ENCODE data around the gene EPHB6.

DNA sequence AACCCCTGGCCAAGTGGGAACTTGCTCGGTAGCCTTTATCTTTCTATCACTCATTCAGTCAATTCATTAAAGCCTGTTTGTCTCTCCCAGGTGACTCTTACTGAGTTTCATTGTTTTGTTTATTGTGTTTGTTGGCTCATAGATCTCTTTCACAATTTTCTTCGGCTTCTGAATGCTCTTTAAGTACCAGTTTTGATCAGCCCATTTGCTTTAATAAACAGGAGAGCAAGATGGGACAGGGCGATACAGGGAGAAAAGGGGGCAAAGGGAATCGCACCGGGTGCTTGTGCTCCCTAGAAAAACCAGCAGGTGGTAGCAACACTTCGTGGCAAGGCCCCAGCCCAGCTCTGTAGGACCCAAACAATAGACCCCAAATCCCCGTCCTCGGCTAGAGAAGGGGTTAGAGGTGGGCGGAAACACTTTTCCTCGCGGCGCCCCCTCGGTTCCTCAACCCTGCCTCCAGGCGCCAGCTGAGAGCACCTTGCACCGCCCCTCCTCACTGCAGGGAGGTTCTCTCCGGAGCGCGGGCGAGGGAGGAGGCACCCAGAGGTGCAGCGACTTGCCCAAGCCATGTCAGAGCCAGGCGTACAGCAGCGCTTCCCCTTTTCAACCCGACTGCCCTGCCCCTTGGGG lies 1.0 kb upstream of the EPHB6 start:
- TF ChIP-seq GABPA (IDR thresholded peaks at IDR 0.05; ENCODE audit: low read depth) (no peak), POLR2AphosphoS5 (IDR thresholded peaks at IDR 0.05; ENCODE audit: low read depth) (no peak), SPI1 (IDR thresholded peaks at IDR 0.05; ENCODE audit: borderline replicate concordance, low read depth) (peak; percentile 98)
- TF ChIP-seq, protein P1, sequence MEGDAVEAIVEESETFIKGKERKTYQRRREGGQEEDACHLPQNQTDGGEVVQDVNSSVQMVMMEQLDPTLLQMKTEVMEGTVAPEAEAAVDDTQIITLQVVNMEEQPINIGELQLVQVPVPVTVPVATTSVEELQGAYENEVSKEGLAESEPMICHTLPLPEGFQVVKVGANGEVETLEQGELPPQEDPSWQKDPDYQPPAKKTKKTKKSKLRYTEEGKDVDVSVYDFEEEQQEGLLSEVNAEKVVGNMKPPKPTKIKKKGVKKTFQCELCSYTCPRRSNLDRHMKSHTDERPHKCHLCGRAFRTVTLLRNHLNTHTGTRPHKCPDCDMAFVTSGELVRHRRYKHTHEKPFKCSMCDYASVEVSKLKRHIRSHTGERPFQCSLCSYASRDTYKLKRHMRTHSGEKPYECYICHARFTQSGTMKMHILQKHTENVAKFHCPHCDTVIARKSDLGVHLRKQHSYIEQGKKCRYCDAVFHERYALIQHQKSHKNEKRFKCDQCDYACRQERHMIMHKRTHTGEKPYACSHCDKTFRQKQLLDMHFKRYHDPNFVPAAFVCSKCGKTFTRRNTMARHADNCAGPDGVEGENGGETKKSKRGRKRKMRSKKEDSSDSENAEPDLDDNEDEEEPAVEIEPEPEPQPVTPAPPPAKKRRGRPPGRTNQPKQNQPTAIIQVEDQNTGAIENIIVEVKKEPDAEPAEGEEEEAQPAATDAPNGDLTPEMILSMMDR (IDR thresholded peaks at IDR 0.05; ENCODE audit: insufficient read depth, low read length), result peak; percentile 75
- TF ChIP-seq, protein P2, sequence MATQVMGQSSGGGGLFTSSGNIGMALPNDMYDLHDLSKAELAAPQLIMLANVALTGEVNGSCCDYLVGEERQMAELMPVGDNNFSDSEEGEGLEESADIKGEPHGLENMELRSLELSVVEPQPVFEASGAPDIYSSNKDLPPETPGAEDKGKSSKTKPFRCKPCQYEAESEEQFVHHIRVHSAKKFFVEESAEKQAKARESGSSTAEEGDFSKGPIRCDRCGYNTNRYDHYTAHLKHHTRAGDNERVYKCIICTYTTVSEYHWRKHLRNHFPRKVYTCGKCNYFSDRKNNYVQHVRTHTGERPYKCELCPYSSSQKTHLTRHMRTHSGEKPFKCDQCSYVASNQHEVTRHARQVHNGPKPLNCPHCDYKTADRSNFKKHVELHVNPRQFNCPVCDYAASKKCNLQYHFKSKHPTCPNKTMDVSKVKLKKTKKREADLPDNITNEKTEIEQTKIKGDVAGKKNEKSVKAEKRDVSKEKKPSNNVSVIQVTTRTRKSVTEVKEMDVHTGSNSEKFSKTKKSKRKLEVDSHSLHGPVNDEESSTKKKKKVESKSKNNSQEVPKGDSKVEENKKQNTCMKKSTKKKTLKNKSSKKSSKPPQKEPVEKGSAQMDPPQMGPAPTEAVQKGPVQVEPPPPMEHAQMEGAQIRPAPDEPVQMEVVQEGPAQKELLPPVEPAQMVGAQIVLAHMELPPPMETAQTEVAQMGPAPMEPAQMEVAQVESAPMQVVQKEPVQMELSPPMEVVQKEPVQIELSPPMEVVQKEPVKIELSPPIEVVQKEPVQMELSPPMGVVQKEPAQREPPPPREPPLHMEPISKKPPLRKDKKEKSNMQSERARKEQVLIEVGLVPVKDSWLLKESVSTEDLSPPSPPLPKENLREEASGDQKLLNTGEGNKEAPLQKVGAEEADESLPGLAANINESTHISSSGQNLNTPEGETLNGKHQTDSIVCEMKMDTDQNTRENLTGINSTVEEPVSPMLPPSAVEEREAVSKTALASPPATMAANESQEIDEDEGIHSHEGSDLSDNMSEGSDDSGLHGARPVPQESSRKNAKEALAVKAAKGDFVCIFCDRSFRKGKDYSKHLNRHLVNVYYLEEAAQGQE (IDR thresholded peaks at IDR 0.05; ENCODE audit: insufficient replicate concordance, low read depth), result no peak
